Measurements from ENCODE around the gene SENP1. TPM values are rescaled to one million over a fixed set of nuclear protein-coding genes. Genes with fewer than 3 reads are reported as not detected.

SENP1 gene
- total RNA-seq, 2 donors from 2014 or later: 21.4 to 21.8 TPM

- intact Hi-C loops (cut with DNase I): no loop called here
- no peak for DNase-seq (ENCODE audit: low spot score)
These were observed 80.6 kb downstream of the SENP1 start for GRCh38 chr12:48025281-48025680.

GRCh38 chr12:48024735-48025134 lies 81.1 kb downstream of the SENP1 start:
- no peak for DNase-seq (ENCODE audit: low spot score)
- intact Hi-C loops (cut with DNase I): no loop called here

GRCh38 chr12:48023386-48023785 lies 82.5 kb downstream of the SENP1 start:
- DNase-seq (ENCODE audit: low spot score): no peak
- intact Hi-C loops (cut with DNase I): no loop called here

GRCh38 chr12:48022676-48023385 lies 83.0 kb downstream of the SENP1 start:
- DNase-seq (ENCODE audit: low spot score): no peak

GRCh38 chr12:48022180-48022521 lies 83.7 kb downstream of the SENP1 start:
- no peak for DNase-seq (ENCODE audit: low spot score)
- intact Hi-C loops (cut with DNase I): no loop called here

More at GRCh38 chr12:48022676-48023385, 83.0 kb downstream of the SENP1 start:
- intact Hi-C loops (cut with DNase I): no loop called here

- intact Hi-C loops (cut with DNase I): no loop called here
These were observed 84.2 kb downstream of the SENP1 start for GRCh38 chr12:48021485-48022179.

GRCh38 chr12:48019639-48020265 lies 86.1 kb downstream of the SENP1 start:
- no peak for DNase-seq (ENCODE audit: low spot score)
- intact Hi-C loops (cut with DNase I): no loop called here

More at GRCh38 chr12:48021485-48022179, 84.2 kb downstream of the SENP1 start:
- DNase-seq (ENCODE audit: low spot score): no peak

GRCh38 chr12:48018618-48018995 lies 87.3 kb downstream of the SENP1 start:
- no peak for DNase-seq (ENCODE audit: low spot score)

GRCh38 chr12:48017921-48018617 lies 87.8 kb downstream of the SENP1 start:
- intact Hi-C loops (cut with DNase I): no loop called here

More at GRCh38 chr12:48018618-48018995, 87.3 kb downstream of the SENP1 start:
- intact Hi-C loops (cut with DNase I): no loop called here

GRCh38 chr12:48017496-48017895 lies 88.4 kb downstream of the SENP1 start:
- intact Hi-C loops (cut with DNase I): no loop called here

More at GRCh38 chr12:48017921-48018617, 87.8 kb downstream of the SENP1 start:
- DNase-seq (ENCODE audit: low spot score): no peak

GRCh38 chr12:48016373-48017020 lies 89.4 kb downstream of the SENP1 start:
- DNase-seq (ENCODE audit: low spot score): no peak
- intact Hi-C loops (cut with DNase I): no loop called here

More at GRCh38 chr12:48017496-48017895, 88.4 kb downstream of the SENP1 start:
- DNase-seq (ENCODE audit: low spot score): no peak

GRCh38 chr12:48015954-48016353 lies 89.9 kb downstream of the SENP1 start:
- intact Hi-C loops (cut with DNase I): no loop called here
- no peak for DNase-seq (ENCODE audit: low spot score)

GRCh38 chr12:48015129-48015528 lies 90.8 kb downstream of the SENP1 start:
- intact Hi-C loops (cut with DNase I): no loop called here
- DNase-seq (ENCODE audit: low spot score): no peak

GRCh38 chr12:48013287-48013686 lies 92.6 kb downstream of the SENP1 start:
- intact Hi-C loops (cut with DNase I): no loop called here
- DNase-seq (ENCODE audit: low spot score): no peak

GRCh38 chr12:48012070-48012469 lies 93.8 kb downstream of the SENP1 start:
- intact Hi-C loops (cut with DNase I): no loop called here
- DNase-seq (ENCODE audit: low spot score): no peak

GRCh38 chr12:48010366-48010970 lies 95.4 kb downstream of the SENP1 start:
- intact Hi-C loops (cut with DNase I): no loop called here
- no peak for DNase-seq (ENCODE audit: low spot score)

GRCh38 chr12:48009471-48009870 lies 96.4 kb downstream of the SENP1 start:
- intact Hi-C loops (cut with DNase I): no loop called here
- DNase-seq (ENCODE audit: low spot score): no peak

- intact Hi-C loops (cut with DNase I): no loop called here
- no peak for DNase-seq (ENCODE audit: low spot score)
These were observed 96.9 kb downstream of the SENP1 start for GRCh38 chr12:48008950-48009349.

GRCh38 chr12:48008349-48008748 lies 97.5 kb downstream of the SENP1 start:
- intact Hi-C loops (cut with DNase I): no loop called here

More at GRCh38 chr12:48008349-48008748, 97.5 kb downstream of the SENP1 start:
- DNase-seq (ENCODE audit: low spot score): no peak

Measured in posterior vena cava (tissue), 2 donors.